HUDEP-2 (cell line): Measurements from ENCODE around the gene PDE10A.

Experiments
- DNase-seq, 76 experiments: peaks; one replicate each; lab custom pipeline; 2025; ENCODE audit not compliant: unreplicated experiment in 76 of 76; lab: John Stamatoyannopoulos, UW

PDE10A gene

DNA sequence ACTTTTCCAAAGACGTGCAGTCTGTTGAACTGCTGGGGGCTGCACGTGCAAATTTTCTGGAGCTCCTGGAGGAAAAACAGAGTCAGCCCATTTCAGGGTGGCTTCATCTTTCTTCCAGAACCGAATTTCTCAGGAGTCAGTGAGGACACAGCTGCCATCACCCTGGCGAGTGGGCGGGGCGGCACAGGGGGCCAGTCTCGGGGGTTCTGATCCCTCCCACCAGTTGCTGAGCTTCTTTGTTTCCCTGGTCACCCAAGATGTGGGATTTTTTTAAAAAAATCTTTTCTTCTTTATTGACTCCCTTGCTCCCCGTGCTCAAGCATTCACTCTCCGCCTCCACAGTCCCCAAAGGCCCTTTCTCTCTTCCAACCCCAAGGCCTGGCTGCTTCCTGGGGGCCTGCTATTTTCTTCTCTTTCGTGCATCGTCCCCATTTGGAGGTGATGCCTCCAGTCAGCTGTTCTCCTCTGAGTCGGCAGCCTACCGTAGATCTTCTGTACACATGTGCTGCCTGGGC, 362.6 kb downstream of the PDE10A start:
- DNase-seq = no peak

DNA sequence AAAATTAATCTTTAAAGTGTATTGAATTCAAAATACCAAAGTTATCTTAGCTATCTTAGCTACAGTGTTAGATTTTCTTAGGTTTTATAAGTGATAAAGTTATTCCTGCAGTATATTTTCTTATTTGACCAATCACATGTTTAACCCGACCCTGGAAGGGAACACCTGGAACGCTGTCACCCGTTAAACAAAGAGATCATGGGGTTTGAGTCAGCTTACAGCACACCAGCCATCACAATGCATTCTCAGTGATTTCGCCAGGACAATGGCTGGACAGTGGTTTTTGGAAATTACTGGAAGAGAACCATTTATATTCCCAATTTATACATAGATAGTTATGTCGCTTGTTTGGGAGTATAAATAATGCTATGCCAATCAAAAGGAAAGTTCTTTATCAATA, 364.2 kb downstream of the PDE10A start:
- DNase-seq = no peak

DNA sequence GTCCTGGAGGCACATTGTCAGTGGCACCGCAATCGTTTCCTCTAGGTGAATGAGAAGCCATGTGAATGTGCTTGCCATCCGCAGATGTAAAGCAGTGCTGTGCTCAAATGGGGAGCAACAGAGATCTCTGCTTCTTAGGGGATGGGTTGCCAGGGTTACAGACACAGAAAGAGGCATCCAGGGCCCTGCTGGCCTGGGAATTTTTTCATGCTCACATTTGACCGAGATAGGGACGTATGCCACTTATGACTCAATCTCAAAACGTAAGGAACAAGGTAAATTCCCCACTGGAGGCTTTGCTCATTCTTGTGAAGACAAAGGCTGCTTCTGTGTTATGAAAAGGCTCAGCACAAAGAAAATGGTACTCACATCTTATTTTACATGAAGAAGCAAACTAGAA, 364.6 kb downstream of the PDE10A start:
- DNase-seq = no peak

DNA sequence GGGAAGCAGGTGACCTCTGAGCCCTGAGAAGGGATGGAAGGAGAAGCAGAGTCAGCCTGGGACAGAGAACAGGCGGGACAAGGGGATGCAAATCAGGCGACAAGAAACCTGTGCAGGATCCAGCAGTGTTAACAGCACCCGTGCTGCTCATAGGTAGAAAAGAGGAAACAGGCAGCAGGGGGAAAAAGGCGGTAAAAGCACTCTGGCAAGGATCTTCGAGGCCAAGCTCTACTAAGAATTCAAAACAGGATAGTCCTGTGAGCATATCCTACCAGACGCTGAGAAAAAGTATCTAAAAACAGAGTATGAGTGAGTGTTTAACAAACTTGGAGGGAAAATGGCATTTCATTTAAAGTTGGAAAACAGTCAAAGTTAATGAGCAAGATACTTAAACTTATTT, 370.4 kb downstream of the PDE10A start:
- DNase-seq = no peak
